Inferior parietal cortex (tissue), 1 donor: Measurements from ENCODE around the gene KSR2.

Source experiments
- DNase-seq: peaks from one replicate; pipeline ENCODE4 v3.0.0-alpha.2; 2016; ENCODE audit errors: extremely low spot score

KSR2 gene

DNA sequence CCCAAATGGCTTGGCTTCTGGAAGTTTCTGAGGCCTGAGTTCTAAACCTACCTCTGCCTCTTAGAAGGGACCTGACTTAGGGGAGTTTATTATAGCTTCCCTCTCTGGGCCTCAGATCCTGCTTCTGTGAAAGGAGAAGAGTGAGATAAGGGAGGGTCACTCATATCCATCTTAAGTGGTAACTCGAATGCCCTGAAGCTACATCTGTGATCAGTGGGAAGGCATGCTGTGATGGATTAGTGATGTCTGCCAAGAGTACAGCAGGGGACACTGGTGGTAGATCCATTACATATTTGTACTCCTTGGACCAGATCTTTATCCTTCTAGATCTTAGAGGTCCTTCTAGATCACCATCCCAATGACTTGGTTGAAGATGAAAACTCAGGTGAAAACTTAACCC, 509.6 kb downstream of the KSR2 start:
- DNase-seq: no peak

DNA sequence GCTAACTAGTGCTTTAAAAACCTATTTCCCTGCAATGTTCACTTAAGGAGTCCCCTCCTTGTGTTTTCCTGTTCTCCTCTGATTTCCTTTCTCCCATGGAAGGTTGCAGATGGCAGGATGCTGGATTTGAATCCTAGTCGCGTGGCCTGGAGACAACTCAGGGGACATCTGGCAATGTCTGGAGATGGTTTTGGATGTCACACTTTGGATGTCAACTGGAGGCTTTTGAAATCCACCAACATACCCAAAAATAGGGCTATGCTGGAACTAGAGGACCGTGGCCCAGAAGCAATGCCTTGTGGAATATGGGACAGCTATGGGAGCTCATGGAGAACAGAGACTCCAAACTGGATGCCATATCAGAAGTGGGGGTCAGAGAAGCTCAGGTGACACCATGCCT, 511.6 kb downstream of the KSR2 start:
- no peak for DNase-seq

DNA sequence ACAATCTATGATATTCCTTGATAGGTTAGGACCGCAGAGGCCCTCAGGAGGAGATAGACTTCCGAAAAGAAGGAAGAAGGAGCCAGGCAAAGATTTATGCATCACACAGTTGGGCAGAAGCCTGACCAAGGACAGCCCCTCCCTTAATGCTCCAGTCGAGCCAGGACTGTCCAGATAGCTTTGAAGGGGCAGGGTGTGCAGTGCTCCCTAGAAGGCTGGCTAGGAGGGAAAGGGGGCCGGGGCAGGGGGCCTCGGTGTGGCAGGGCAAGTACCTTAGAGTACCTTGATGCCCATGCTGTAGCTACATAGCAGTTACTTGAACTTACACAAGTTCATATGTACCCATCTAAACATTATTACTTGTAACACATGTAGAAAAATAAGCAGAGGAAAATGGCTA, 512.7 kb downstream of the KSR2 start:
- DNase-seq: no peak

DNA sequence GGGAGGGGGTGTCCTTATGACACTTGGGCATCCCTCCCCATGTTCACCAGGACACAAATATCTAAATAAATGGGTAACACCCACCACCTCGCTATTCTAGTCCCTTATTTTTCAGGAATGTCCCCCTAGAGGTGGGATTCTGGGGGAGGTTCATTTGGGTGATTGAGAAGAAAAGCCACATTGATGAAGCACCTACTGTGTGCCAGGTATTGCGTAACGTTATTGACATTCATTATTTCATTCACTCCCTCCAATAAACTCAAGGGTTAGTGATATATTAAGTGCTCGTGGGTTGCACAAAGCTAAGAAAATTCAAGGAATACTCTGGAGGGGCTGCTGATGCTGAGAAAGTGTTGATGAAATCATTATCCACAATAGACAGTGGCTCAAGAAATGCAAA, 514.8 kb downstream of the KSR2 start:
- no peak for DNase-seq

DNA sequence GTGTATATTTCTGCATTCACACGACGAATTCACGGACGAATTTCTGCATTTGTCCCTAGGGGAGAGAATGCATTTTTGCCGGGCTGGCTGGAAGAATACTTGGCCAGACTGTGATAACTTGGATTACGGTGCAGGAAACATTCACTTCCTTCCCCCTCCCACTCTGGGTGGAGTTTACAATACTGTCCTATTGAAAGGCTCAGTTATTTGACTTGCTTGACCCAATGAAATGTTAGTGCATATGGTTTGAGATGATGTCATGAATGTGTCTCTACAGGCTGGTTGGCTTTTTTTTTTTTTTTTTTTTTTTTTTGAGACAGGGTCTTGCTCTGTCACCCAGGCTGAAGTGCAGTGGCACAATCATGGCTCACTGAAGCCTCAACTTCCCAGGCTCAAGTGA, 516.7 kb downstream of the KSR2 start:
- no peak for DNase-seq

DNA sequence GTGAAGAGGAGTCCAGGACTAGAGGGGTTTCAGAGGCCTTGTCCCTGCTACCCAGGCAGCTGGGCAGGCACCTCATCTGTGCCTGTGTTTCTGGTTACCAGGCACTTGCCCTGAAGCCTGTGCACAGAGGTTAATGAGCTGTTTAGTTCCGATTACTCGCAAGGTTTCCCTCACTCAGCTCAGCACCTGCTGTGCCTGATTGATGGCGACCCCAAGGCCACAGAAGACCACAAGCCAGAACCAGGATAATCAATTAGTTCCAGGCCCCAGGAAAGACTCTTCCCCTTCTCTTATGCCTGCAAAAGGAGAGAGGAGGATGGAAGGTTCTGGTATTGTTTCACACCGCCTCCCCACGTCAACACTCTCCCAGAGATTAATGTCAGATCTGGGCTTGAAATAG, 518.6 kb downstream of the KSR2 start:
- no peak for DNase-seq

DNA sequence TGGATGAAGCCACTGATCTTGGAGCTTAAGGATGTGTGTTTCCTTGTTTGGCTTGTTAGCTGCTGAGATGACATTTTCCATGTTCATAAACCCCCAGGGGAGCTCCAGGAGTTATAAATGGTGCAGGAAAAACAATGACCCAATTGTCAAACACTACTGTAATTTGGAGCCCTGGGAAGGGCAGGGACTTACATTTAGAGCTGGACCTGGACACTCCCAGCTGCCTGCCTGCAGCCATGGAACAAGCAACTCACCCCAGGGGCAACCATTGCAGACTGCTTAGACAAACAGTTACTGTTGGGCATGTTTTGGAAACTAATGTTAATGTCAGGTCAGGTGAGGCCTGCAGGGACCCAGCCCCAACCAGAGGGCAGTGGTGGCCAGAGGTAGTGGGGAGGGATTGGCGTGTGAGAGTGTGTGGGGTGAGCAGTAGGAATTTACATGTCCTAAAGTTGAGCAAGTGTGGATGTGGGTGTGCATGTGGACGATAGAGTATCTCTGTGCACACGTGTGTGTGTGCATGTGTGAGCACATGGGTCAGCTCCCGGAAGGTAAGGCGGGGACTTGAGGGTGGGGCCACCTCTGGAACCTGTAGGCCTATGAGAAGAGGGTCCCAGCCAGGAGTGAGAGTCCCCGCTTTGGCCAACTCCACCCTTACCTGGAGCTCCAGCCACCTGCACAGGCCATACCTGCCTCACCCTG, 521.0 kb downstream of the KSR2 start:
- DNase-seq: no peak

DNA sequence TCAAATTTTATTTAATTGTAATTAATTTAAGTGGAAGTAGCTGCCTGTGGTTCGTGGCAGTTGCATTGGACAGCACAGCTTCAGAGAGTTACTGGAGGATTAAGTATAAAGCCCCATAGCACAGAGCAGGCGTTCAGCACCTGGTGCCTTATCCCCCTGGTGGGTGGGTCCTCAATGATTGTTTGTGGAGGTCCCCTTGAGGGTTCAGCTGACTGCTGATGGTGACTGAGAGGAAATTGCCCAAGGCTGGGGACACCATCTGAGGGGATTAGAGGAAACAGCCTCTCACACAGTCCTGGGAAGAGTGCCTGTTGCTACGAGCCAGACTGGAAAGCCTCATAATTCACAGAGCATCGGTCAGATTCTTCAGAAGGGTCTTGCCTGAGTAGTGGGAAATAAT, 524.0 kb downstream of the KSR2 start:
- DNase-seq: no peak

DNA sequence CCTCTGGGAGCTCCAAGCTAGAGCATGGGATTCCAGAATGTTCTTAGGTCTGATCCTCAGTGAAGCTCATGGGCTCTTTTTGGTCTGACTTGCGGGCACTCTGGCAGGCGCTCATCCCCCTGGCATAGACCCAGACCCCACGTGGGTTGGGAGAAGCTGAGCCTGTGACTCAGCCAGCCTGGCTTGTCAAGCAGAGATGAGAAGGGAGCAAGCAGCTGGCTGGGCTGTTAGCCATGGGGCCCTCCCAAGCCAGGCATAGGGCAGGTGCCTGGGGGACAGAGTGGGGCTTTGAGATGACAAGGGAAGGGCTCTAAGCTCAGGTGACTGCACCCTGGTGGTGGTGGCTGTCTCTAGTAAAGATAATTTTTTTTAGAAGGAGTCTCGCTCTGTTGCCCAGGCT, 527.0 kb downstream of the KSR2 start:
- DNase-seq: peak; percentile 5

DNA sequence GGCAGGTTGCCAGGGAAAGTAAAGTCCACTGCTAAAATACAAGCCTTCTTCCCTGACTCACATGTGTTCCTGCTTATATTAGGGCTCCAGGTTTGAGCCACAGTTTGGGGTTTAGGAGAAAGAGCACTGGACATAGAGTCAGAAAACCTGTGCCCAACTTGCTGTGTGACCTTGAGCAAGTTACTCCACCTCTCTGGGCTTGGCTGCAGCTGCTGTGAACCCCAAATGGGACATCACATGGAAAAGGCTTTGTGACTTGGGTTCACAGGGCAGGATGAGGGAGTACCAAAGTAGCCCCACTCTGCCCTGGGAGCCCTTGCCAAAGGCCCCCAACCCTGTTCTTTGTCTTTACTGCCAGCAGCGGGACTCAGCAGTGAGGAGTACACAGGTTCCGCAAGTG, 528.4 kb downstream of the KSR2 start:
- DNase-seq: no peak

DNA sequence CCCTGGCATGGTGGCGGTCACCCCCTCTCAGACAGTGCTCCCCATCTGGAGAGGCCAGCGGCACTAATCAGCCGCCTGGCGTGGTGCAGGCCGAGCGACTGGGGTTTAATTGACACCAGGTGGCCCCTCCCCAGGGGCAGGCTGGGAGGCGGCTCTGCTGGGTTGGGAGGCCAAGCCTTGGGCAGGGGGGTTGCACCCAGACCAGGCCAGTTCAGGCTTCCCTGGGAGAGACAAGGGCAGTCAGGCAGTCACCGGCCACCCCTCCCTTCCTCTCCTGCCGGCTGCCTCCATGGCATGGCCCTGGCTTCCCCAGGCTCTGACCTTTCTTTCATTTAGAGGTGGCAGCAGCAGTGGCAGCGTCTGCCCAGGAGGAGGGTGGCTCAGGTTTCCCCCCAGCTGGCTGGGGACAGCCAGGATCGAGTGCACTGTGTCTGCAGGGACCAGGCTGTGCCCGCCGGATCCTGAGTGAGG, 529.2 kb downstream of the KSR2 start:
- DNase-seq: no peak

DNA sequence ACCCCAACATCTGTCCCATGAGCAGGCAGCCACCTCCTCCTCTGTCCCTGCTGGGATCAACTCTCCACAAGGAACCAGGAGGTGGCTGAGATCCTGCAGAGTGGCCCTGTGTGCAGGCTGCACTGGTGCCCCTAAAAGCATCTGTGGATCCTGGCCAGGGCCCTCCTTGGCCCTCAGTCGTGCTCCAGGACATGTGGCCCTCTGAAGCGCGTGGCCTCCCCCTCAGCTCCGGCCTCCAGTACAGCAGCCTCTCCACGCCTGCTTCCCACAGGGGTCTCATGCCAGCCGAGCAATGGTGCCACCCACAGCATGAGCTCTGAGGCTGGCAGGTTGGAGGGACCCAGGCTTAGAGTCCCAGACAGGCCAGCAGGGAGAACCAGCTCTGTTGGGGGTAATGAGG, 530.0 kb downstream of the KSR2 start:
- no peak for DNase-seq

DNA sequence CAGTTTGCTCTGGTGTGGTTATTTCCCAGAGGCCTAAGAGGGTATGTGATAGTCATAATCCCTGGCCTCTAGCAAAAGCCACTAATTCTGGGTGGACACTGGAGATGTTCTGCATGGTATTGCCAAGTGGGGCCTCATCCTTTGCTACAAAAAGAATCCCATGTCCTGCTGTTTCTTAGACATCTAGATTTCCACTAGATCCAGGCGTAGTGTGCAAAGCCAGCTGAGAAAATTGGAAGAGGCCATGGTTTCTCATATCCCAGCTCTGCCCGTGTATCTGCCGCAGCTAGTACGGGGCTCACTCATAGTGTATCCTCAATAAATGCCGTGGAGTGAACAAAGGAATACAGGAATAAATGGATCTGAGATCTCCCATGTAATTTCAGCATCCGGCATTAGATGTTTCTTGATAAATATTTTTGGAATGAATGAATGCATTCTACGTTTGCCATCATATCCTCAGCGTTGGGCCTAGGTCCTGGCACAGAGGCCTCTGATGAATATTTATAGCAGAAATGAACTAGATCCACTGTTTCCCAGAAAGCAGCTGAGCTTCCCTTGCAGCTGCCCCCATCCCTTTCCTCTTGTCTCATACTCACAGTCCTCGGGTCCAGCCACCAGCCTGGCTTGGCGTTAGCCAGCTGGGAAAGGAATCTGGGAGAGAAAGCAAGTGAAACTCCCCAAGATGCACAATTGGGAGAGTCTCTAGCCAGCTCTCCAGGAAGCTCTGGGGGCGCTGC, 531.1 kb downstream of the KSR2 start:
- DNase-seq: peak; percentile 56

DNA sequence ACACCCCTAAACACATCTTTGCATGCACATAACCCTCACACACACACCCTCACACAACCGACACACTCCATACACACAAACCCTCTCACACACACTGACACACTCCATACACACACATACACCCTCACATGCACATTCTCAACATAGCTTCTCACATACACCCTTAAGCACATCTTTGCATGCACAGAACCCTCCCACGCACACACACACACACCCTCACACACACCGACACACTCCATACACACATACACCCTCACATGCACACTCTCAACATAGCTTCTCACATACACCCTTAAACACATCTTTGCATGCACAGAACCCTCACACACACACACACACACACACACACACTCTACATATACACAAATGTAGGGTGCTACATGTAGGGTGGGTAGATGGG, 534.9 kb downstream of the KSR2 start:
- DNase-seq: no peak

DNA sequence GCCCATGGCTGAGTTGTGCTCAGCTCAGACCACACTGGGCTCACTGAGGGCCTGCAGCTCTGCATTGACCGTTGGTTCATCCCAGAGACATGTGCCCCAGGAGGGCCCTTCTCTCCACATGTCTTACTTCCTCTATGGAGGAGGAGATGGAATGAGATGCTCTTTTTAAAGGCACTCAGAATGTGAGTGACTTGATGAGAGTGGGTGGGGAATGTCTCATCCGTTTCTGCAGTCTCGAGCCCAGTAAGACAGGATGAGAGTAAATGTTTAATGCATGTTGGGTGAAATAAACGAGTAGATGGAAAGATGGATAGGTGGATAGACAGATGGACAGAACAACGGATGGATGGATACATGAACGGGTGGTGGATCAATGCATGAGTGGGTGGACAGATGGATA, 538.5 kb downstream of the KSR2 start:
- DNase-seq: peak; percentile 5

DNA sequence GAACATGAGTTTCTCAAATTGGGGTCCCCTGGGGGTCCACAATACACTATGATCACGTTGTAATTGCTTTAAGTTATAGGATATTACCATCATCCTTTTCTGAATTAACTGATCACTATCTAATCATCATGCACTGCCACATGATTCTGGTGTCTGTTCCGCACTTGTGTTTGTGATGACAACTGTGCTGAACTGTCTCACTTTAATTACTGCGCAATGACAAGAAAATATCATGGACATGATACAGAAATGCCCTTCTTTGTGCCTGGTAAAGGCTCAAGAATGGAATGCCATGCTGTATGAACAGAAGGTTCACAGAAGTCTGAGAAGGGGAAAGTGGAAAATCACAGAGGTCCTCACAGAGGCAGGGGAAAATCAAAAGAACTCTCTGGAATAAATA, 541.6 kb downstream of the KSR2 start:
- no peak for DNase-seq

DNA sequence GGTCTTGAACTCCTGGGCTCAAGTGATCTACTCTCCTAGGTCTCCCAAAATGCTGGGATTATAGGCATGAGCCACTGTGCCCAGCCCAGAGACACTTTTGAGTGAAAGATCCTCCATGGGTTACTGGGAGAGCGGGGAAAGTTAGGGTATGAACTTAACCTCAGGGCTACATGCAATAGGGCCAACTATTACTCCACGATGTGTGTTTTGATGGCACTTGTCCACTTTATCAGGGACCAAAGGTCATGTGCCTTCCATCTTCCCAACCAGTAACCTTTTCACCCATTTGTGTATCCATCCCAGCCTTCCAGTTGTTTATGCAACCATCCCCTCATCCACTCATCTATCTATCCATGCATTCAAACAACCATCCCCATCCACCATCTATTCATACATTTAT, 546.8 kb downstream of the KSR2 start:
- no peak for DNase-seq

DNA sequence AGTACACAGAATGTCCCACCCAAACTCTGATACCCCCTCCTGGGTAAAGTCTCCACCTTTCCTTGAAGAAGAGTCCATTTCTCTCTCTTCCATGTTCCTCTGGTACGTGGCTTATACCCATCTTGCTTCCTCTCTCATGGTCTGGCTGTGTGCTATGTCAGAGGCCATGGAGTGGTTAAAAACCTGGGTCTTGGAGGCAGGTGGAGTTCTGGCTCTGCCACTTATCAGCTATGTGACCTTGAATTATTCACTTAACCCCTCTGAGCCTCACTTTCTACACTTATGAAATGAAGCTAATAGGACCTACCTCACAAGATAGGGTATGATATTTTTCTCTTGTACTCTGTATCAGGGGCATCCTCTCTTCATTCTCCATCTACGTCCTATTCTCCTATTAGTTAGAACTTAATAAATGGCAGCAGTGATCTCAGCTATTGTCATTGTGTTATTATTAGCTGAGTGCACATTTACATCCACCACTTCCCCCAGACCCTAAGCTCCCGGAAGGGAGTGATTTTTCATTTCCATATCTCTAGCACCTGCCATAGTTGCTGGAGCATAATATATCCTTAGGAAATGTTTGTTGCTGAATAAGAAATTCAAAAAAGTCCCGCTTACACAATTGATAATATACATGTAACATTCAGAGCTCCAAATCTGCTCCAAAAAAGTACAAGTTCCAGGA, 547.6 kb downstream of the KSR2 start:
- no peak for DNase-seq

DNA sequence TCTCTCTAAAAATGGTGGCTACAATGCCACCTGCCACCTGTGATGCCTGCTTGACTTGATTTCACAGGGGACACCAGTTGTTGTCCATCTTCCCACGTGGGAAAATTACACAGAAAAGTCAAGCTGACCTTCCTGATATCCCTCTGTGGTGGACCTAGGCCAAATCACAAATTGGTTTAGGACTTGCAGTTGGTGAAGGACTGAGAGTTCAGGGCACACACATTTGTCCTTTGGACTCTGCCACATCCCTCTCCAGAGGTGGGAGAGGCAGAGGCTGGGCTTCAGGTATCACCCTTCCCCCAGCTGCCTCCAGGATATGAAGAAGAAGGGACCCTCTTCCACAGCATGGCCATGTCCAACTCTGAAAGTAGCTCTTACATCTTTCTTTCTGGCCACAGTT, 551.8 kb downstream of the KSR2 start:
- DNase-seq: no peak

DNA sequence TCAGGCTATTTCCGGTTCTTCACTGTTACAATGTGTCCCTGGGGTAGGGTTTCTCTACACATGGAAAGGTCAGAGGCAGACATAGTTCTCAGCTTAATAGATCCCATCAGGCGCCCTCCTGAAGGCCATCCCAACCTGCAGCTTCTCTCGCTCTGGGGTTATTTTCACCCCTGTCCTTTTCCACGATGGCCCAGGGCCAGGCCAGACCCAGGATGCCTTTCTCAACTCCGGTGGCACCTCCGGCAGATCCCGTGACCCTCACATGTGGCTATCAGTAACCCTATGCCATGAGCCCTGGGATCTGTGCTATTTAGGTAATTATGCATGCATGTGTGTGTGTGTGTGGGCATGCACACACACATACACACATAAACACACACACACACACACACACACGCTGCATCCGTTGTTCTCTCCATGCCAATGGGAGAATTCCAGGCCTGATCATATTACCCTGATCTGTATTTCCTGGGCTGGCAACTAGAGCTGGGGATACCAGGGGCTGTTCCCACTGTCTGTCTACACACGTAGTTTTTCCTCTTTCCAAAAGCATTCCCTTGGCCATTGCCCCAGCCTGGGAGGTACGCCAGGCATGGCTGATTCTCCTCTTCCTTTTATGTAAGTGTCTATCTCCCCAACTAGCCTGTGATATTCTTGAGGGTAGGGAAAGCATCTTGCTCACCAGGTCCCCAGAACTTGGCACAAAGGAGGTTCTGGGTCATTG, 556.2 kb downstream of the KSR2 start:
- DNase-seq: no peak

DNA sequence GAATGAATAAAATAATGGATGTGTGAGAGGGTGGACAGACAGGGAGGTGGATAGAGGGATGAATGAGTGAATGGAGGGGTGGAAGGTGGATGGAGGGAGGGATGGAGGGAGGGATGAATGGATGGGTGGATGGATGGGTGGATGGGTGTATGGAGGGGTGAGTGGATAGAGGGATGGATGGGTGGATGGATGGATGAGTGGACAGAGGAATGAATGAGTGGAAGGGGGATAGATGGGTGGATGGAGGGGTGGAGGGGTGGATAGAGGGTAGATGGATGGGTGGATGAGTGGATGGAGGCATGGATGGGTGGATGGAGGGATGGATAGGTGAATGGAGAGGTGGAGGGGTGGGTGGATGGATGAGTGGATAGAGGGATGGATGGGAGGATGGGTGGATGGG, 559.5 kb downstream of the KSR2 start:
- no peak for DNase-seq

DNA sequence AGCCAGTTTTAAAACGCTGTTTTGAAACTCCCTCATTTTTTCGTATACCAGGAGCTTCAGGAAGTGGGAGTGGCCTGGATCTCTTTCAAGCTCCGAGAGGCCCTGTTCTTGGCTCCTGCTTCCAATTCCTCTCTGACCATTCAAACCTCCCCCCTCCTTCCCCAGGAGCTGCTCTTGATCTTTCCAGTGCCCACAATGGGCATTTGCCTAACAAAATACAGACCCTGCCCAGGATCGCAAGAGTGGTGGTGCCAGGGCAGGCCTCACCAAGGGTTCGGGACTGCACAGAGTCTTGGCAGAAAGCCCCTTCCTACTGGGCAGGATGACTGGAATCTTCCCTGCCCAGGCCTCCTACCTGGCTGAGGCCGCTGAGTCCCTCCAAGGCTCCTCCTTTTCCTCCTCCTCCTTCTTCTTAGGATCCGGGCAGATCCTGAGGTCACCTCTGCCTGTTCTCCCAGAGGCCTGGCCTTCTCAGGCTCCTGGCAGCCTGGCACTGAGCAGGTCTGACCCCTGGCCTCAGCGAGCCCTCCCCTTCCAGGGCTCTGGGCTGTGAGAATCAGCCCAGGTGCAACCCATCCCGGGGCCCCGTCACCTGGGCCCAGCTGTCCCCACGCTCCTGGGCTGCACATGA, 560.5 kb downstream of the KSR2 start:
- DNase-seq: peak; percentile 18
